Testis (tissue), 2 donors: ENCODE measurements around the gene CXADR.

Source experiments
- CTCF ChIP-seq, 3 experiments: fragments of 450-650 bp in 2 of 3; fragments of 200-600 bp in 1 of 3; sonication (generic) in 1 of 3; IDR thresholded peaks; one replicate each; pipeline ENCODE4 v1.5.1; 2016 to 2019; ENCODE audit warnings: antibody characterized with exemption in 3 of 3, mild to moderate bottlenecking in 2 of 3, moderate library complexity in 1 of 3
- POLR2A ChIP-seq: fragments of 450-650 bp; IDR thresholded peaks from one replicate; pipeline ENCODE4 v1.6.1; 2017; ENCODE audit warnings: antibody characterized with exemption, mild to moderate bottlenecking, moderate library complexity

GRCh38 chr21:17472182-17472581, 40.7 kb upstream of the CXADR start:
- TF ChIP-seq CTCF (IDR thresholded peaks at IDR 0.05) (no peak), POLR2A (no peak)
